Measurements from ENCODE around the gene MARCKS. TPM values are rescaled to one million over a fixed set of nuclear protein-coding genes. Genes with fewer than 3 reads are reported as not detected.

The MARCKS gene
- total RNA-seq, 4 donors from 2014 or later = 103 to 182 (median 156) TPM

DNA sequence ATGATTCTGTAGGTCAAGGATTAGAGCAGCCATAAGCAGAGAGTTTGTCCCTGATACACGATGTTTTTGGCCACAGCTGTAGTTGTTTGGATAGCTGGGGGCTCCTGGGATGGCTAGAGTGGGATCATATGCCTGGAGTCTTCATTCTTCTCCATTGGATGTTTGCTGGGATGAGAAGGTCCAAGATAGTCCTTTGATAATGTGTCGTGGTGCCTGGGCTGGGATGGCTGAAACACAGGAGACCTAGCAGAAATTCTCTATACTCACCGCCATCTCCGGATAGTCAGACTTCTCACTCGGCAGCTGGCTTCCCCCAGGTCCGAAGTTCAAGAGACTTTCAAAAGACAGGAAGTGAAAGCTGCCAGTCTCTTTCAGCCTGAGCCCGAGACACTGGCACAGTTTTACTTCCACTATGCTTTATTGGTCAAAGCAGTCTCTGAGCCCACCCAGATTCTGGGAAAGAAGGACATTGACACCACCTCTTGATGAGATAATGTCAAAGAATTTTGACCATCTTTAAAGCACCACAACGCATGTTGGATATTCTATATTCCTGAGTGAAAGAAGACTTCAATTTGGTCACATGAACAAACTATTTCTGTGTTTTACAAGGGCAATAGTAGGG, 16.0 kb downstream of the MARCKS start:
- WGBS, 2 donors = 25 to 40% methylated on average over 8 of the region's 8 CpGs
- Histone ChIP-seq H3K27ac (peak overlapping the region; percentile 39 to 81 (median 68)), H3K4me3 (peak overlapping the region; percentile 19 to 46 (median 31))

DNA sequence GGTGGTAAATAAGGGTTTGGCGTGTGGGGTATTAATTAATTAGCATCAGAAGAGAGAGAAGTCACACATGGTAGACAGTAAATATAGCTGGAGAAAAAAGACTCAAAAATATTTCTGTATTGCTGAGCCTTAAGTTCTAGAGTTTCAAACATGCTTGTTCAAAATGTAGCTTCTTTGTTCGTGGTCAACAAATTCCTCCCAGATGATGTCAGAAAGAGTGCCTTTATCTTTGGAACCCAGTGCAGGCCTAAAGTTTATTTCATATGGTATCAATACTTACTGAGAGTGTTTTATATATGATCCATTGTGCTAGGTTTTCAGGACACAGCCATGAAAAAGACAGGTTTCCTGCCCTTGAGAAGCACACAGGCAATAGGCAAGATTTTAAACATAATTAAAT, 18.3 kb downstream of the MARCKS start:
- DNase-seq (ENCODE audit: low spot score in 2 of 2) = no peak
- TF ChIP-seq EP300 (IDR thresholded peaks at IDR 0.05) = no peak
- TF ChIP-seq POLR2A (IDR thresholded peaks at IDR 0.05) = no peak
- TF ChIP-seq, protein P1, sequence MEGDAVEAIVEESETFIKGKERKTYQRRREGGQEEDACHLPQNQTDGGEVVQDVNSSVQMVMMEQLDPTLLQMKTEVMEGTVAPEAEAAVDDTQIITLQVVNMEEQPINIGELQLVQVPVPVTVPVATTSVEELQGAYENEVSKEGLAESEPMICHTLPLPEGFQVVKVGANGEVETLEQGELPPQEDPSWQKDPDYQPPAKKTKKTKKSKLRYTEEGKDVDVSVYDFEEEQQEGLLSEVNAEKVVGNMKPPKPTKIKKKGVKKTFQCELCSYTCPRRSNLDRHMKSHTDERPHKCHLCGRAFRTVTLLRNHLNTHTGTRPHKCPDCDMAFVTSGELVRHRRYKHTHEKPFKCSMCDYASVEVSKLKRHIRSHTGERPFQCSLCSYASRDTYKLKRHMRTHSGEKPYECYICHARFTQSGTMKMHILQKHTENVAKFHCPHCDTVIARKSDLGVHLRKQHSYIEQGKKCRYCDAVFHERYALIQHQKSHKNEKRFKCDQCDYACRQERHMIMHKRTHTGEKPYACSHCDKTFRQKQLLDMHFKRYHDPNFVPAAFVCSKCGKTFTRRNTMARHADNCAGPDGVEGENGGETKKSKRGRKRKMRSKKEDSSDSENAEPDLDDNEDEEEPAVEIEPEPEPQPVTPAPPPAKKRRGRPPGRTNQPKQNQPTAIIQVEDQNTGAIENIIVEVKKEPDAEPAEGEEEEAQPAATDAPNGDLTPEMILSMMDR (IDR thresholded peaks at IDR 0.05) = no peak
- H3K27me3 ChIP-seq = no peaks in the 10 kb centered on the region
- no peak overlapping the region for H3K4me3 ChIP-seq
- no peaks in the 10 kb centered on the region for H3K36me3 ChIP-seq
- WGBS, 2 donors = 42 to 47% methylated on average over 2 of the region's 2 CpGs
- no peaks in the 10 kb centered on the region for H3K9me3 ChIP-seq
- H3K4me1 ChIP-seq = peaks cover 0 to 30% (median 2%) of the 10 kb centered on the region in 4 donors
- peak overlapping the region in 1 of 4 donors; percentile 62 for H3K27ac ChIP-seq

More for the DNA sequence above, 16.0 kb downstream of the MARCKS start:
- H3K36me3 ChIP-seq = no peaks in the 10 kb centered on the region
- H3K27me3 ChIP-seq = no peaks in the 10 kb centered on the region
- peaks cover 0 to 13% (median 0%) of the 10 kb centered on the region in 4 donors for H3K4me1 ChIP-seq
- TF ChIP-seq, protein P1 (IDR thresholded peaks at IDR 0.05) = no peak
- TF ChIP-seq EP300 (IDR thresholded peaks at IDR 0.05) (peak in 1 of 2 donors; percentile 56), POLR2A (IDR thresholded peaks at IDR 0.05) (peak in 1 of 2 donors; percentile 22)
- peak; percentile 17 to 24 for DNase-seq (ENCODE audit: low spot score in 2 of 2)
- no peaks in the 10 kb centered on the region for H3K9me3 ChIP-seq

DNA sequence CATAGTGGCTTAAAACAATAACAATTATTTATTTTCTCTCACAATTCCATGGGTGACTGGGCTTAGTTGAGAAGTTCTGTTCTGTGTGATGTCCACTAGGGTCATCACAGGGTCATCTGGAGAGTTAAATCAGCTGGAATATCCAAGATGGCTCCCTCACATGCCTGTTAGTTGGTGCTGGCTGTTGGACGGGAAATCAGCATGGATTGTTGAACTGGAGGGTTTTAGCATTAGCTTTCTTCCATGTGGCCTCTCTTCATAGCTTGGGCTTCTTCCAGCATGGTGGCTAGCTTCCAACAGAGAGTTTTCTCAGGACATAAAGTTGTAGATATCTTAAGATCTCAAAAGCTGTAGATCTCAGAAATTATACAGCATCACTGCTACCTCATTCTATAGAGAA, 19.6 kb downstream of the MARCKS start:
- no peak for DNase-seq (ENCODE audit: low spot score in 2 of 2)
- H3K4me1 ChIP-seq = peaks cover 0 to 30% (median 2%) of the 10 kb centered on the region in 4 donors
- no peak overlapping the region for H3K27ac ChIP-seq
- H3K9me3 ChIP-seq = no peaks in the 10 kb centered on the region
- no peaks in the 10 kb centered on the region for H3K36me3 ChIP-seq
- H3K4me3 ChIP-seq = no peak overlapping the region
- no peaks in the 10 kb centered on the region for H3K27me3 ChIP-seq
- WGBS, 2 donors = 31 to 50% methylated on average over 1 of the region's 1 CpG
- TF ChIP-seq, protein P1 (IDR thresholded peaks at IDR 0.05) = peak in 1 of 5 experiments; percentile 11
- no peak for TF ChIP-seq POLR2A (IDR thresholded peaks at IDR 0.05)

DNA sequence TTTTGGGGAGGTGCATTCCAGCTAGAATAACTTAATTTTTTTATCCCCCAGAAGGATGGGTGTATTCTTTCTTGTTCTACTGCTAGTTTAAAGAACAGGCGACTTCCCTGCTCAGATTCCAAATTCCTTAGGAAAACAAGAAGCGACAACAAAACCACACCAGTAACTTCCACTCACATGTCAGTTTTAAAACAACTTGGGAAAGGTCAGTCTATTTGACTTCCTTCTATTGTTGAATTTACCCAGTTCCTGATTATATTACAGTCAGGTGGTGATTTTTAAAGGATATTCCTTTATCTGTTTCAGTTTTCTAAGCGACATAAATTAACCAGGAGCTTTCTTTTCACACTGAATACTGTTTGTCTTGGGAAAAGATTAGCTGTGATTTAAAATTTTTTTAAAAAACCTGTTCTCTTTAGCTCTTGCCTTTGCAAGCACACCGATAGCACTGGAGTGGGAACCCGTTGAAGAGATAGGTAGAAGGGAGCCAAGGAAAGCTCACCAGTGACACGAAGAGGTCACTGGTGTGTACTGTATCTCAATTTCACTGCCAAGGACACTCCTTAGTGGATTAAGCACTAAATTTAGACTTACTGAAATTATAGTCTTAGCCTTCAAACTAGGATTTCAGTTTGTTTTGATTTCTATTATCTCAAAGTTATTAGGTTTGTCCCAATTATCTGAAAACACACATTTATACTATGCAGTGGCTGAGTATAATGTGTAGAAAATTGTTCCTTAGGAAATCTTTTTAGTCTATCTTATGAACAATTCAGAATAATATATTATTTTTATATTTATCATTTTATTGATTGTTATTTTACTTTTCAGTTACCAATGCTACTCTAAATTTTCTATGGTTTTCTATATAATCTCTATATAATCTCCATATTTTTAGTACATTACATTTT, 22.3 kb downstream of the MARCKS start:
- peak overlapping the region in 1 of 4 donors; percentile 31 for H3K4me3 ChIP-seq
- no peaks in the 10 kb centered on the region for H3K9me3 ChIP-seq
- TF ChIP-seq, protein P1 (IDR thresholded peaks at IDR 0.05) = peak; percentile 48 to 72 (median 66)
- no peak for TF ChIP-seq POLR2A (IDR thresholded peaks at IDR 0.05)
- TF ChIP-seq EP300 (IDR thresholded peaks at IDR 0.05) = peak in 1 of 2 donors; percentile 48
- H3K27ac ChIP-seq = peak overlapping the region in 2 of 4 donors; percentile 18 to 68
- peak; percentile 17 to 53 for DNase-seq (ENCODE audit: low spot score in 2 of 2)
- H3K4me1 ChIP-seq = peaks cover 0 to 30% (median 2%) of the 10 kb centered on the region in 4 donors
- no peaks in the 10 kb centered on the region for H3K36me3 ChIP-seq
- WGBS, 2 donors = 9 to 11% methylated on average over 6 of the region's 6 CpGs
- H3K27me3 ChIP-seq = no peaks in the 10 kb centered on the region
